ENCODE data around the gene PIM3.

The PIM3 gene

GRCh38 chr22:49934160-49934890 lies 26.2 kb upstream of the PIM3 start:
- no peak for TF ChIP-seq CTCF (IDR thresholded peaks at IDR 0.05)
- DNase-seq (ENCODE audit: low spot score), result no peak
- Histone ChIP-seq H3K27ac (peak overlapping the region; percentile 76 to 92), H3K4me3 (peak overlapping the region; percentile 77)

GRCh38 chr22:49934891-49935557 lies 25.5 kb upstream of the PIM3 start:
- peak overlapping the region; percentile 77 for H3K4me3 ChIP-seq
- no peak for DNase-seq (ENCODE audit: low spot score)
- no peak for TF ChIP-seq CTCF (IDR thresholded peaks at IDR 0.05)

GRCh38 chr22:49935561-49935960 lies 25.0 kb upstream of the PIM3 start:
- H3K27ac ChIP-seq, result peak overlapping the region; percentile 76 to 92
- no peak for TF ChIP-seq CTCF (IDR thresholded peaks at IDR 0.05)
- H3K4me3 ChIP-seq, result peak overlapping the region; percentile 77
- no peak for DNase-seq (ENCODE audit: low spot score)

More at GRCh38 chr22:49934891-49935557, 25.5 kb upstream of the PIM3 start:
- H3K27ac ChIP-seq, result peak overlapping the region; percentile 76 to 92

- TF ChIP-seq CTCF (IDR thresholded peaks at IDR 0.05), result no peak
- peak; percentile 93 for DNase-seq (ENCODE audit: low spot score)
- Histone ChIP-seq H3K4me3 (peak overlapping the region; percentile 77), H3K27ac (peak overlapping the region; percentile 76 to 92)
Observed at GRCh38 chr22:49936018-49936972, 24.3 kb upstream of the PIM3 start.

GRCh38 chr22:49936973-49937757 lies 23.4 kb upstream of the PIM3 start:
- no peak for TF ChIP-seq CTCF (IDR thresholded peaks at IDR 0.05)
- H3K4me3 ChIP-seq, result peak overlapping the region; percentile 77
- peak overlapping the region; percentile 76 to 92 for H3K27ac ChIP-seq
- no peak for DNase-seq (ENCODE audit: low spot score)
